SK-N-SH (cell line): ENCODE measurements around the gene WDR26. TPM values are rescaled to one million over a fixed set of nuclear protein-coding genes. Genes with fewer than 3 reads are reported as not detected.
"Not testable (repeated sequence)": the region's sequence is repeated elsewhere in the genome, so short reads cannot be mapped to it uniquely, and the experiment has no call there.

Source experiments
- CTCF ChIA-PET: fragments of 300-600, 350-600 bp; formaldehyde crosslinking; extraction: SDS; loops from one replicate; lab custom pipeline; 2021; lab: Yijun Ruan, JAX
- POLR2A ChIA-PET: fragments of 350-600 bp; sonication (Branson Sonifier 250); formaldehyde crosslinking; extraction: SDS; loops from one replicate; lab custom pipeline; 2020; ENCODE audit warnings: antibody characterized with exemption, inconsistent platforms; lab: Yijun Ruan, JAX
- DNase-seq: peaks from one replicate; pipeline ENCODE4 v3.0.0; 2012
- H2AFZ ChIP-seq: fragments of 200-600 bp; sonication (generic); 2 replicates; pipeline ENCODE4 v1.8.1; 2016; ENCODE audit warnings: antibody characterized with exemption, mild to moderate bottlenecking, low read depth
- H3F3A ChIP-seq: fragments of 200-600 bp; sonication (generic); replicated peaks from 2 replicates; pipeline ENCODE3; 2016; ENCODE audit warnings: antibody characterized with exemption, mild to moderate bottlenecking; ENCODE audit not compliant: insufficient read depth
- H3K27ac ChIP-seq, 2 experiments: fragments of 200-500 bp in 1 of 2; fragments of 200-600 bp in 1 of 2; sonication (Bioruptor generic) in 1 of 2; sonication (generic), shearing (Covaris generic) in 1 of 2; 2 replicates each; pipeline versions ENCODE4 v1.5.1 to v1.6.1; 2014 to 2016; ENCODE audit warnings: low read depth in 2 of 2, inconsistent platforms in 1 of 2, low read length in 1 of 2, mild to moderate bottlenecking in 1 of 2, mixed read lengths in 1 of 2
- H3K27me3 ChIP-seq: fragments of 200-600 bp; sonication (generic), shearing (Covaris generic); 2 replicates; pipeline ENCODE4 v1.6.1; 2016; ENCODE audit warnings: mixed run types; ENCODE audit not compliant: insufficient read depth
- H3K36me3 ChIP-seq, 2 experiments: fragments of 200-500 bp in 1 of 2; fragments of 200-600 bp in 1 of 2; sonication (Bioruptor generic) in 1 of 2; sonication (generic) in 1 of 2; replicated peaks in 1 of 2; 2 replicates each; pipeline versions ENCODE3 to v1.5.1; 2014 to 2016; ENCODE audit warnings: low read length in 1 of 2, mild to moderate bottlenecking in 1 of 2; ENCODE audit not compliant: insufficient read depth in 2 of 2, control insufficient read depth in 1 of 2
- H3K4me1 ChIP-seq, 2 experiments: fragments of 200-500 bp in 1 of 2; fragments of 200-600 bp in 1 of 2; sonication (Bioruptor generic) in 1 of 2; sonication (generic), shearing (Covaris generic) in 1 of 2; 2 replicates each; pipeline versions ENCODE4 v1.5.1 to v1.6.1; 2014 to 2016; ENCODE audit warnings: low read depth in 1 of 2, low read length in 1 of 2, mixed run types in 1 of 2; ENCODE audit not compliant: insufficient read depth in 2 of 2, control insufficient read depth in 1 of 2
- H3K4me2 ChIP-seq: fragments of 200-600 bp; sonication (generic), shearing (Covaris generic); 2 replicates; pipeline ENCODE4 v1.6.1; 2017; ENCODE audit warnings: mixed run types
- H3K4me3 ChIP-seq, 2 experiments: fragments of 200-500 bp in 1 of 2; fragments of 200-600 bp in 1 of 2; sonication (Bioruptor generic) in 1 of 2; sonication (generic), shearing (Covaris generic) in 1 of 2; 2 replicates each; pipeline versions ENCODE4 v1.5.1 to v1.8.1; 2014 to 2016; ENCODE audit warnings: low read depth in 2 of 2, inconsistent platforms in 1 of 2, low read length in 1 of 2, mild to moderate bottlenecking in 1 of 2, mixed read lengths in 1 of 2, moderate library complexity in 1 of 2
- H3K79me2 ChIP-seq: fragments of 200-600 bp; sonication (generic); 2 replicates; pipeline ENCODE4 v1.8.1; 2017; ENCODE audit warnings: mild to moderate bottlenecking; ENCODE audit not compliant: insufficient read depth
- H3K9ac ChIP-seq: fragments of 200-600 bp; sonication (generic); 2 replicates; pipeline ENCODE4 v1.6.1; 2017; ENCODE audit warnings: mixed run types
- H3K9me2 ChIP-seq: fragments of 200-600 bp; sonication (generic); 2 replicates; pipeline ENCODE4 v1.6.1; 2017; ENCODE audit warnings: mixed run types
- H3K9me3 ChIP-seq: fragments of 200-600 bp; sonication (generic); 2 replicates; pipeline ENCODE4 v1.6.1; 2017; ENCODE audit warnings: mixed run types, mild to moderate bottlenecking, moderate library complexity
- H4K20me1 ChIP-seq: fragments of 200-600 bp; sonication (generic); 2 replicates; pipeline ENCODE4 v1.6.1; 2017; ENCODE audit warnings: mild to moderate bottlenecking, mixed run types; ENCODE audit not compliant: insufficient read depth
- ELF1 ChIP-seq: IDR thresholded peaks from 2 replicates; pipeline ENCODE4 v1.4.0; 2012
- GABPA ChIP-seq: IDR thresholded peaks from 2 replicates; pipeline ENCODE4 v1.4.0; 2012; ENCODE audit warnings: low read depth, mild to moderate bottlenecking
- GATA2 ChIP-seq: sonication (generic); formaldehyde crosslinking; IDR thresholded peaks from 2 replicates; pipeline ENCODE4 v1.5.0; 2020; ENCODE audit warnings: mild to moderate bottlenecking, missing genetic modification reagents
- MEF2A ChIP-seq: IDR thresholded peaks from 2 replicates; pipeline ENCODE4 v1.4.0; 2012; ENCODE audit warnings: low read depth, borderline replicate concordance
- NFIC ChIP-seq: IDR thresholded peaks from 2 replicates; pipeline ENCODE4 v1.4.0; 2012; ENCODE audit warnings: borderline replicate concordance
- POLR2AphosphoS5 ChIP-seq: IDR thresholded peaks from 2 replicates; pipeline ENCODE4 v1.6.1; 2012; ENCODE audit warnings: low read depth, low read length
- RCOR1 ChIP-seq: fragments of 150-350 bp; IDR thresholded peaks from 2 replicates; pipeline ENCODE4 v1.6.1; 2017; ENCODE audit warnings: antibody characterized with exemption, low read length
- RFX5 ChIP-seq: IDR thresholded peaks from 2 replicates; pipeline ENCODE4 v1.6.1; 2012; ENCODE audit warnings: mild to moderate bottlenecking, improper control_type of control experiment, low read length
- RXRA ChIP-seq: IDR thresholded peaks from 2 replicates; pipeline ENCODE4 v1.4.0; 2012; ENCODE audit warnings: low read depth, mild to moderate bottlenecking, borderline replicate concordance
- SMC3 ChIP-seq: IDR thresholded peaks from 2 replicates; pipeline ENCODE4 v1.6.1; 2012; ENCODE audit warnings: low read depth, low read length, improper control_type of control experiment
- TAF1 ChIP-seq: IDR thresholded peaks from 2 replicates; pipeline ENCODE4 v1.6.1; 2012; ENCODE audit warnings: low read depth, mild to moderate bottlenecking, low read length, moderate library complexity, borderline replicate concordance
- WGBS: methylation state at CpG from one replicate; pipeline ENCODE4 v1.1.6; 2017; ENCODE audit warnings: low lambda C conversion rate; 5-methylcytosine and 5-hydroxymethylcytosine counted together
- polyA plus RNA-seq, 3 experiments: library from polyadenylated mRNA; depleted of rRNA; stranded (reverse); fragments of >200 nt; gene quantifications; 2 replicates each; pipeline ENCODE4 v1.2.3, GENCODE V29; 2012
- TF ChIP-seq, protein P1 (sequence below): IDR thresholded peaks from 2 replicates; pipeline ENCODE4 v1.4.0; 2012; ENCODE audit warnings: low read depth
- TF ChIP-seq, protein P2 (sequence below): IDR thresholded peaks from 2 replicates; pipeline ENCODE4; 2012
- TF ChIP-seq, protein P3 (sequence below): fragments of 200-600 bp; sonication (generic); IDR thresholded peaks from 2 replicates; pipeline ENCODE4 v1.6.1; 2017; ENCODE audit warnings: antibody characterized with exemption, mild to moderate bottlenecking, moderate library complexity

The WDR26 gene
- polyA plus RNA-seq, 1 of the 3 experiments (the other 2 are of a cell fraction): 21.2 TPM

DNA sequence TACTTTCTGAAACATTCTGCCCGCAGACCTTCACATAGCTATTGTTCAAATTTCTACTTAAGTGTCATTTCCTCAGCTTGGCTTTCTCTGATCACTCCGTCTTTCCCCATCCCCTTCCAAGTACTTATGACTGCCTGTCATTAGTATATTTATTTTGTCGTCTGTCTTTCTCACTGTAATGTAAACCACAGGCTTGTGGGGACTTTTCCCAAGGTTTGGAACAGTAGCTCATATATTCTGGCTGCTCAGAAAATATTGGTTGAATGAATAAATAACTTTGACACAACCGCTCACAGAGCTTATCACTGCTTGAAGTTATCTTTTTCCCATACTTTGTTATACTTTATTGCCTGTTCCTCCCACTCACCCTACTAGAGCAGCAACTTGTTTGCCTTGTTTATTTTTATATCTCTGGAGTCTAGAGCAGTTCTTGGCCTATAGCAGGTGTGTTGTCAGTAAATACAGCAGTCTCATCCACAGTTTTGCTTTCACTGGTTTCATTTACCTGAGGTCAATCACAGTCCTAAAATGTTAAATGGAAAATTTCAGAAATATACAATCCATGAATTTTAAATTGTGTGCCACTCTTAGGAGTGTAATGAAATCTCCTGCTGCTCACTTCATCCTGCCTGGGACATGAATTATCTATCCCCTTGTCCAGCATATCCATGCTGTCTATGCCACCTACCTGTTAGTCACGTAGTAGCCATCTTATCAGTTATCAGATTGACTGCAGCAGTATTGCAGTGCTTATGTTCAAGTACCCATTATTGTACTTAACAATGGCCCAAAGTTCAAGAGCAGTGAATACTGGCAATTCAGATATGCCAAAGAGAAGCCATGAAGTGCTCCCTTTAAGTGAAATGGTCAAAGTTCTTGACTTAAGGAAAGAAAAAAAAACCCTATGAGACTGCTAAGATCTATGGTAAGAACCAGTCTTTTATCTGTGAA, 80.3 kb downstream of the WDR26 start (continued):
- no peak for TF ChIP-seq GATA2 (CRISPR knock-in tag)
- no peak for TF ChIP-seq NFIC
- no peak for TF ChIP-seq TAF1
- no peak for TF ChIP-seq ELF1

DNA sequence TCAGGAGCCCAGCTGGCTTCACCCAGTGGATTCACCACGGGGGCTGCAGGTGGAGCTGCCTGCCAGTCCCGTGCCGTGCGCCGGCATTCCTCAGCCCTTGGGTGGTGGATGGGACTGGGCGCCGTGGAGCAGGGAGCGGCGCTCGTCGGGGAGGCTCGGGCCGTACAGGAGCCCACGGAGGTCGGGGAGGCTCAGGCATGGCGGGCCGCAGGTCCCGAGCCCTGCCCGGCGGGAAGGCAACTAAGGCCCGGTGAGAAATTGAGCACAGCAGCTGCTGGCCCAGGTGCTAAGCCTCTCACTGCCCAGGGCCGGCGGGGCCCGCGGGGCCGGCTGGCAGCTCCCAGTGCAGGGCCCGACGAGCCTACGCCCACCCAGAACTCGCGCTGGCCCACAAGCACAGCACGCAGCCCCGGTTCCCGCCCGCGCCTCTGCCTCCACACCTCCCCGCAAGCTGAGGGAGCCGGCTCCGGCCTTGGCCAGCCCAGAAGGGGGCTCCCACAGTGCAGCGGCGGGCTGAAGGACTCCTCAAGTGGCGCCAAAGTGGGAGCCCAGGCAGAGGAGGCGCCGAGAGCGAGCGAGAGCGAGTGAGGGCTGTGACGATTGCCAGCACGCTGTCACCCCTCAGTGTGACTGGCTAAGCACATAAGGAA, 82.0 kb downstream of the WDR26 start:
- DNase-seq, H3K27ac ChIP-seq, H3K9ac ChIP-seq, H3K4me2 ChIP-seq, H4K20me1 ChIP-seq, H3K36me3 ChIP-seq, H3K9me2 ChIP-seq, H3F3A ChIP-seq, POLR2A ChIA-PET, H3K27me3 ChIP-seq, H3K79me2 ChIP-seq, H3K4me1 ChIP-seq, H3K4me3 ChIP-seq, H2AFZ ChIP-seq, H3K9me3 ChIP-seq: not testable (repeated sequence)
- 90% methylated on average over 21 of the region's 49 CpGs for WGBS
- CTCF ChIA-PET: interaction anchor here (1.8 to 2.0 kb wide), 2 partner anchors 19 to 161 kb away, joined by 3 to 8 read pairs; no protein-coding TSS in a partner anchor

DNA sequence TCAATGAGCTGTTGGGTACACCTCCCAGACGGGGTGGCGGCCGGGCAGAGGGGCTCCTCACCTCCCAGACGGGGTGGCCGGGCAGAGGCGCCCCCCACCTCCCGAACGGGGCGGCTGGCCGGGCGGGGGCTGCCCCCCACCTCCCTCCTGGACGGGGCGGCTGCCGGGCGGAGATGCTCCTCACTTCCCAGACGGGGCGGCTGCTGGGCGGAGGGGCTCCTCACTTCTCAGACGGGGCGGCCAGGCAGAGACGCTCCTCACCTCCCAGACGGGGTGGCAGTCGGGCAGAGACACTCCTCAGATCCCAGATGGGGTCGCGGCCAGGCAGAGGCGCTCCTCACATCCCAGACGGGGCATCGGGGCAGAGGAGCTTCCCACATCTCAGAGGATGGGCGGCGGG, 84.9 kb downstream of the WDR26 start:
- H2AFZ ChIP-seq, H3K27me3 ChIP-seq, H3K9me3 ChIP-seq, CTCF ChIA-PET, H3K4me1 ChIP-seq, H3K4me2 ChIP-seq, H4K20me1 ChIP-seq, H3K79me2 ChIP-seq, POLR2A ChIA-PET, H3K9ac ChIP-seq, DNase-seq, H3K9me2 ChIP-seq, H3K36me3 ChIP-seq, H3K4me3 ChIP-seq, H3K27ac ChIP-seq, H3F3A ChIP-seq: not testable (repeated sequence)
- 80% methylated on average over 22 of the region's 30 CpGs for WGBS

DNA sequence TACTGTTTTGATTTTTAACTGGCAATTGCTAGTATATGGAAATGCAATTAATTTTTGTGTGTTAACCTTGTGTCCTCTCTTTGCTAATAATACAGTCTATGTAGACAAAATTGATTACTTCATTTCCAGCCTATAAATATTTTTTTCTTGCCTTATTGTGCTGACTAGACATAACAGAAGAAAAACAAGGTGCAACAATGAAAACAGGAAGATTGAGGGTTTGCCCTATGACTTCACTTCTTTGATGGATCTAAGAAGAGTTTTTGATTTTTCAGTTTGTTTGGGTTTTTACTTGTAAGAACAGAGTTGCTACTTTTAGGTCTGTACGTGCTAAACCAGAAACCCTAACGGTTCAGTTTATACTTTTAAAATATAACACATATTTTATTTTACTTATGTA, 86.5 kb downstream of the WDR26 start:
- no peaks in the 10 kb centered on the region for H4K20me1 ChIP-seq
- no peak overlapping the region for H3K4me2 ChIP-seq
- H3F3A ChIP-seq: peaks cover 5% of the 10 kb centered on the region
- no peaks in the 10 kb centered on the region for H3K4me1 ChIP-seq
- 86% methylated on average over 2 of the region's 2 CpGs for WGBS
- H2AFZ ChIP-seq: no peak overlapping the region
- TF ChIP-seq POLR2AphosphoS5: no peak
- no peak for TF ChIP-seq MEF2A
- TF ChIP-seq, protein P1, sequence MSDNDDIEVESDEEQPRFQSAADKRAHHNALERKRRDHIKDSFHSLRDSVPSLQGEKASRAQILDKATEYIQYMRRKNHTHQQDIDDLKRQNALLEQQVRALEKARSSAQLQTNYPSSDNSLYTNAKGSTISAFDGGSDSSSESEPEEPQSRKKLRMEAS: no peak
- no peak for TF ChIP-seq RCOR1
- no peak for TF ChIP-seq RXRA
- TF ChIP-seq RFX5: no peak
- TF ChIP-seq, protein P2, sequence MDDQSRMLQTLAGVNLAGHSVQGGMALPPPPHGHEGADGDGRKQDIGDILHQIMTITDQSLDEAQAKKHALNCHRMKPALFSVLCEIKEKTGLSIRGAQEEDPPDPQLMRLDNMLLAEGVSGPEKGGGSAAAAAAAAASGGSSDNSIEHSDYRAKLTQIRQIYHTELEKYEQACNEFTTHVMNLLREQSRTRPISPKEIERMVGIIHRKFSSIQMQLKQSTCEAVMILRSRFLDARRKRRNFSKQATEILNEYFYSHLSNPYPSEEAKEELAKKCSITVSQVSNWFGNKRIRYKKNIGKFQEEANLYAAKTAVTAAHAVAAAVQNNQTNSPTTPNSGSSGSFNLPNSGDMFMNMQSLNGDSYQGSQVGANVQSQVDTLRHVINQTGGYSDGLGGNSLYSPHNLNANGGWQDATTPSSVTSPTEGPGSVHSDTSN: no peak
- no peak for TF ChIP-seq GABPA
- no peak for TF ChIP-seq ELF1
- TF ChIP-seq NFIC: no peak
- TF ChIP-seq, protein P3, sequence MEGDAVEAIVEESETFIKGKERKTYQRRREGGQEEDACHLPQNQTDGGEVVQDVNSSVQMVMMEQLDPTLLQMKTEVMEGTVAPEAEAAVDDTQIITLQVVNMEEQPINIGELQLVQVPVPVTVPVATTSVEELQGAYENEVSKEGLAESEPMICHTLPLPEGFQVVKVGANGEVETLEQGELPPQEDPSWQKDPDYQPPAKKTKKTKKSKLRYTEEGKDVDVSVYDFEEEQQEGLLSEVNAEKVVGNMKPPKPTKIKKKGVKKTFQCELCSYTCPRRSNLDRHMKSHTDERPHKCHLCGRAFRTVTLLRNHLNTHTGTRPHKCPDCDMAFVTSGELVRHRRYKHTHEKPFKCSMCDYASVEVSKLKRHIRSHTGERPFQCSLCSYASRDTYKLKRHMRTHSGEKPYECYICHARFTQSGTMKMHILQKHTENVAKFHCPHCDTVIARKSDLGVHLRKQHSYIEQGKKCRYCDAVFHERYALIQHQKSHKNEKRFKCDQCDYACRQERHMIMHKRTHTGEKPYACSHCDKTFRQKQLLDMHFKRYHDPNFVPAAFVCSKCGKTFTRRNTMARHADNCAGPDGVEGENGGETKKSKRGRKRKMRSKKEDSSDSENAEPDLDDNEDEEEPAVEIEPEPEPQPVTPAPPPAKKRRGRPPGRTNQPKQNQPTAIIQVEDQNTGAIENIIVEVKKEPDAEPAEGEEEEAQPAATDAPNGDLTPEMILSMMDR: no peak
- TF ChIP-seq SMC3: no peak
- TF ChIP-seq, all 33 proteins: peak for 0
- ChIA-PET CTCF (no interaction called here), POLR2A (no interaction called here)
- Histone ChIP-seq H3K27ac (no peak overlapping the region), H3K27me3 (no peaks in the 10 kb centered on the region), H3K9me3 (peaks cover 8% of the 10 kb centered on the region; the same call in 1 of the 2 replicates), H3K79me2 (no peaks in the 10 kb centered on the region), H3K4me3 (no peak overlapping the region), H3K9ac (no peak overlapping the region), H3K9me2 (no peaks in the 10 kb centered on the region), H3K36me3 (no peaks in the 10 kb centered on the region)
- DNase-seq: no peak
